Esophagus muscularis mucosa (tissue), 3 donors: ENCODE results near the gene SOCS7.

Experiments
- POLR2A ChIP-seq: fragments of 450-650 bp; IDR thresholded peaks from one replicate; pipeline ENCODE4 v1.6.1; 2017; ENCODE audit warnings: antibody characterized with exemption, moderate library complexity, mild to moderate bottlenecking, low read depth
- TF ChIP-seq, protein P1 (sequence below), 3 experiments: fragments of 200-600 bp in 2 of 3; fragments of 450-650 bp in 1 of 3; sonication (generic) in 2 of 3; IDR thresholded peaks; one replicate each; pipeline ENCODE4 v1.5.1; 2017 to 2019; ENCODE audit warnings: antibody characterized with exemption in 3 of 3, mild to moderate bottlenecking in 2 of 3, moderate library complexity in 1 of 3

DNA sequence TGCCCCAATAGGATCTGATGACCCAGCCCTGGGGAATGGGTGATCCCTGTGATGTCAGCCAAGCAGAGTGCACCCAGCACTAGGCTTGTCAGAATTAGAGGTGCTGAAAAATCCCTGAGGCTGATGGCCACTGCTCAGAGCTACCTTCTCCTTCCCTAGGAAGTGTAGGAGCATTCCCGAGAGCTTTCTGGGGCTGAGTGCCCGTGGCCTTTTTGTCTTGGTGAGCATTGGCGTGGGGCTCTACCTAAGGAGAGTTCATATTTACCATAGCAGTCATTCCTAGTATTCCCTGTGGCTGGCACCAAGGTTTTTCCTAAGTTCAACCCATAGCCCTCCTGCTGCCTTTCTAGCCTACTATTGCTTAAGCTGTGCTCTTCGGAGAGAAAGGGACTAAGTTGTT, 54.0 kb downstream of the SOCS7 start:
- no peak for TF ChIP-seq POLR2A
- TF ChIP-seq, protein P1, sequence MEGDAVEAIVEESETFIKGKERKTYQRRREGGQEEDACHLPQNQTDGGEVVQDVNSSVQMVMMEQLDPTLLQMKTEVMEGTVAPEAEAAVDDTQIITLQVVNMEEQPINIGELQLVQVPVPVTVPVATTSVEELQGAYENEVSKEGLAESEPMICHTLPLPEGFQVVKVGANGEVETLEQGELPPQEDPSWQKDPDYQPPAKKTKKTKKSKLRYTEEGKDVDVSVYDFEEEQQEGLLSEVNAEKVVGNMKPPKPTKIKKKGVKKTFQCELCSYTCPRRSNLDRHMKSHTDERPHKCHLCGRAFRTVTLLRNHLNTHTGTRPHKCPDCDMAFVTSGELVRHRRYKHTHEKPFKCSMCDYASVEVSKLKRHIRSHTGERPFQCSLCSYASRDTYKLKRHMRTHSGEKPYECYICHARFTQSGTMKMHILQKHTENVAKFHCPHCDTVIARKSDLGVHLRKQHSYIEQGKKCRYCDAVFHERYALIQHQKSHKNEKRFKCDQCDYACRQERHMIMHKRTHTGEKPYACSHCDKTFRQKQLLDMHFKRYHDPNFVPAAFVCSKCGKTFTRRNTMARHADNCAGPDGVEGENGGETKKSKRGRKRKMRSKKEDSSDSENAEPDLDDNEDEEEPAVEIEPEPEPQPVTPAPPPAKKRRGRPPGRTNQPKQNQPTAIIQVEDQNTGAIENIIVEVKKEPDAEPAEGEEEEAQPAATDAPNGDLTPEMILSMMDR (IDR thresholded peaks at IDR 0.05), result no peak
